GM19467 (cell line): ENCODE data around the gene TMEM114.

Source experiments
- ATAC-seq: cut with Tn5 transposase; IDR thresholded peaks from one replicate; pipeline ENCODE4 v1.9.1; 2021; ENCODE audit warnings: mild to moderate bottlenecking, moderate library complexity; ENCODE audit not compliant: unreplicated experiment

The TMEM114 gene

GRCh38 chr16:8611886-8612600 is 21.7 kb upstream of the TMEM114 start:
- no peak for ATAC-seq

DNA sequence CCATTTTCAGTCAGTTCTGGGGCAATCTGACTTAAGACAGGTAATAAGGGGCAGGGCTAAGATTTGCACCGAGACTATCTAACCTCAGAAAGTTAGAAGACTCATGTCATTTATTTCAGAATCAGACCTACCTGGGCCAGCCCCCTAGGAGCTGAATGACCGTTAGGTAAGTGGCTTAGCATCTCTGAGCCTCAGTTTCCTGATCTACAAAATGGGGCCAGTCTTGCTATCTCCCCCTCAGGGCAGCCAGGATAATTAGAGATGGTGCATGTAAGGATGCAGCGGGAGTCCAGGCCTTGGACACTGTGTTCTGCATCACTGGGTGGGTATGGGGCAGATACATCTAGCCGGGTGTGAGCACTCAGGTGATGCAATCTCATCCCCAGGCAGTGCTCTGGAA is 20.8 kb upstream of the TMEM114 start:
- no peak for ATAC-seq

DNA sequence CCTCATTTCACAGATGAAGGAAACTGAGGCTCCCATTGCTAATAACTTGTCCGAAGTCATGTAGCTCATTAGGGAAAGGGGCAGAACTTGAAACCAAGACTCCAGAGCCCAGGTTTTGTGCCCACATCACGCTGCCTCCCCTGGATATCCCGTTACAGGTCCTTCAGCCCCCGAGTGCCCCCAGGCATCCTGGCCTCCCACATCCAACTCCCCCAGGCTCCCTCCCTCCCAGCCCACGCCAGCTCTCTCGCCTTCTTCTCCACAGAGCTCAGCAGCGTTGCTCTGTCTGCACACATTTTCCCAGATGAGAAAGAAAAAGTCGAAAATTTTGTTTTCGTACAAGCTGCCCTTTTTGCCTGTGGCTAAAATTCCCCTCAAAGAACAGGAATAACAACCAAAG is 16.9 kb upstream of the TMEM114 start:
- ATAC-seq, result no peak

DNA sequence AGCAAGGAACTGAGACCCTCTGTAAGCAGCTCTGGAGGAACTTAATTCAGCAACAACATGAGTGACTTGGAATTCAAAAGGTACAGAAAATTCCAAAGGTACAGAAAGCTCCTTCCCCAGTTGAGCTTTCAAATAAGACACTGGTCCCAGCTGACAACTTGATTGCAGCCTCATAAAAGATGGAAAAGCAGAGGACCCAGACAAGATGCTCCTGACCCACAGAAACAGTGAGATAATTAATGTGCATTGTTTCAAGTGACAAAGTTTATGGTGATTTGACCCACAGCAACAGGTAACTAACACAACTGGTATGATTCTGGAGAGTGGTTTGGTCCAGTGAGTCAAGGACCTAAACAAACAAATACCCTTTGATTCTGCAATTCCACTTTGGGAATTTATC is 15.2 kb upstream of the TMEM114 start:
- no peak for ATAC-seq

DNA sequence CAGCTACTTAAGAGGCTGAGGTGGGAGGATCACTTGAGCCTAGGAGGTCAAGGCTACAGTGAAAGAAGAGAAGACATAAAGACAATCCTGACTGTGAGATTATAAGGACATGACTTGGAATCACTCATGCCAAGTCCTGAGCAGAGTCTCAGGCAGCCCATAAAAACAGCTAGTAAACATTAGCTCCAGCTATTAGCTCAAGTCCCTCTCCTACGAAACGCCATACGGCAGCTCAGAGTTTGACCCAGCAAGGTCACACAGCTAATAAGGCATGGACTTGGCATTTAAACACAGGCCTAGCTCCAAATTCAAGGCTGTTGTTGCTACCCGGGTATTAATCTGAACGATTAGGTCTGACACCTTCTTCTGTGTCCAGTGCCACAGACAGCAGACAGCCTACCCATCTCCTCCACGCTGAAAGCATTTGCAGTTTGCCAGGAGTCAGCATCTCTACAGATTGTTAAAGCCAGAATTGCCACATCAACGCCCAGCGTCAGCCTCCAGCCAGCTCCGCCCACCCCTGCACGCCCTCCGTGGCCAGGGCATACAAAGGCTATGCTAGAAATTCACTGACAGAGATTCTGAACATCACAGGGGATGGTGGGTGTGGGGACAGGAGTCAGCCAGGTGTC is 9.9 kb upstream of the TMEM114 start:
- no peak for ATAC-seq

DNA sequence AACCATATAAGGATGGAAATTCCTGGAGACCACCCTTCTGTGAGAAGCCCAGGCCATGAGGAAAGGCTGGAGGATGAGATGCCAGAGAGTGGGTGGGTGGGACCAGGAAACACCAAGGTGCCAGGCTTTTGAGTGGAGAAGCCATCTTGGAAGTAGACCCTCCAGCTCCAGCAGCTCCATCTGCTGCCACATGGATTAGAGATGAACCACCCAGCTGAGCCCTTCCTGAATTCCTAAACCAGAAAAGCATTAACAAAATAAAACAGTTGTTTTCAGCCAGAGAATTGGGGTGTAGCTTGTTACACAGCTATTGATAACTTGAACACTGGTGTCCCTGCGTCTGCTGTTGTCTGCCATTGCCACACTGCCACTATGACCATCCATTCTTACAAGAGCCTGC is 6.3 kb upstream of the TMEM114 start:
- no peak for ATAC-seq

DNA sequence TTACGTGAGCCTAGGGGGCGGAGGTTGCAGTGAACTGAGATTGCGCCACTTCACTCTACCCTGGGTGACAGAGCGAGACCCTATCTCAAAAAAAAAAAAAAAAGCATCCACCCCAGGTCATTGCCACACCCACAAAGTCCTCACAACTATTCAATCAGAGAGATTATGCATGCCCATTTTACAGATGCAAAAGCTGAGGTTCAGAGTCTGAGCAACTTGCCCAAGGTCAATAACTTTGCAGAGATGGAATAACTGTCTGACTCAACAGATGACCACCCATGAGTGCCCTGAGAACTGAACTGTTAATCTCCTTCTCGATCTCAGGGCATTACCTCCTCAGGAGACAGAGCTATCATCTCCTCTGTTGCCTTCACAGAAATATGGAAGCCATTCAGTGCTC is 5.5 kb upstream of the TMEM114 start:
- no peak for ATAC-seq

GRCh38 chr16:8594149-8594666 is 3.9 kb upstream of the TMEM114 start:
- no peak for ATAC-seq

GRCh38 chr16:8591451-8591850 is 1.1 kb upstream of the TMEM114 start:
- ATAC-seq, result no peak

DNA sequence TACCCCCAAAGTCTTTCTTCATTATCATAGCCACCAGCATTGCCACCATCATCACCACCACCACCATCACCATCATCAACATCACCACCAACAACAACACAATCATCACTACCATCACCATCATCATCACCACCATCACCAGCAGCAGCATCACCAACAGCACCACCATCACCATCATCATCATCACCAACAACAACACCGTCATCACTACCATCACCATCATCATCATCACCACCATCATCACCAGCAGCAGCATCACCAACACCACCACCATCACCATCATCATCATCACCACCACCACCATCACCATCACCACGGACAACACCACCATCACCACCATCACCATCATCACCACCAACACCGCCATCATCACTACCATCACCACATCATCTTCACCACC is 500 bp upstream of the TMEM114 start:
- no peak for ATAC-seq

- no peak for ATAC-seq
Measured at GRCh38 chr16:8589057-8589899, 1.0 kb downstream of the TMEM114 start.

DNA sequence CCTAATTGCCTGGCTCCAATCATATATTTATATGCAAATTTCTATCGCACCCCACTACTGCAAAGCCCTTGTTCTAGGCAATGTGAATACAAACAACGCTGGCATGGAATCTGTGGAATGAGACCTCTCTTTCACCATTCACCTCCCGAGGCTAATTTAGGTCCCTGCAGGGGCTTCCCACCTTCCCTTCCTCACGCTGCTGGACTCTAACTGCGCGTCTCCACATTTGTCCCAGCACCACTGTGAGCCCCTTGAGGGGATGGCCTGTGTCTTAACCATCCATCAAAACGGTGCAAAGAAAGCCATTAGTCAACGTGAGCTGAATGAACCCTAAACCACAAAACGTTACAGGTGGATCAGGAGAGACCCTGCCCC is 1.6 kb downstream of the TMEM114 start:
- ATAC-seq, result no peak

GRCh38 chr16:8587065-8587464 is 3.2 kb downstream of the TMEM114 start:
- ATAC-seq, result no peak

DNA sequence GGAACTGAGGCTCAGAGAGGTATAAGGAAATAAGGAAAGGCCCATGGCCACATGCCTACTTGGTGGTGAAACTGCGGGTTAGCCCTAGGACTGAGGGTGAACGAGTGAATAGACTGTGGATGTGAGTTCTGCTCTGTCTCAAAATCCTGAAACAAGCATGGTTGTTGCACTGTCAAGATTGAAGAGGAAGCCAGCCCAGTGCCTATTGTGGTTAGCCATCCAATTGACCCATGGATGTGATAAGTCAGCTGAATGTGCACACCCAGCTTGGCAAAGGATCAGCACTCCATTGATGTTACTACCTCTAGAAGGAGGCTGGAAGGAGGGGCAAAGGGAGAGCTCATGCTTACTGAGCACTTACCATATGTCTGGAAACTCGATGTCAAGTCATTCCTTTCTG is 4.5 kb downstream of the TMEM114 start:
- ATAC-seq, result no peak

- no peak for ATAC-seq
Measured at GRCh38 chr16:8585041-8585440, 5.3 kb downstream of the TMEM114 start.

DNA sequence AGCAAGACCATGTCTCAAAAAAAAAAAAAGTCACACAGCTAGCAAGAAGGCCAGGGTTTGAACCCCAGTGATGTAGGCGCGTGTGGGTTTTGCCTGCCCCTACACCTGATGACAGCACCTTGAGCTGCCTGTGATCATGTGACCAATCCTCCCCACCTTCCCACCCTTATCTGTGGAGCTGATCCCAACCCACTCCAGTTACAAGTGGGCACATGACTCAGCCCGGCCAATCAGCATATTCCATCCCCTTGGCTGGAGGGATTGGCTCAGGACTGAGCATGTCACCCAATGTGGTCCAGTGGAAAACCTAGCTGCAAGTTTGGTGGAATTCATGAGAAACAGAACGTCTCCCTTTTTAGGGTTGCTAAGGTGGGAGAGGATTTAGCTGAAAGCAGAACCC is 6.6 kb downstream of the TMEM114 start:
- ATAC-seq, result no peak

GRCh38 chr16:8583199-8583598 is 7.1 kb downstream of the TMEM114 start:
- no peak for ATAC-seq

DNA sequence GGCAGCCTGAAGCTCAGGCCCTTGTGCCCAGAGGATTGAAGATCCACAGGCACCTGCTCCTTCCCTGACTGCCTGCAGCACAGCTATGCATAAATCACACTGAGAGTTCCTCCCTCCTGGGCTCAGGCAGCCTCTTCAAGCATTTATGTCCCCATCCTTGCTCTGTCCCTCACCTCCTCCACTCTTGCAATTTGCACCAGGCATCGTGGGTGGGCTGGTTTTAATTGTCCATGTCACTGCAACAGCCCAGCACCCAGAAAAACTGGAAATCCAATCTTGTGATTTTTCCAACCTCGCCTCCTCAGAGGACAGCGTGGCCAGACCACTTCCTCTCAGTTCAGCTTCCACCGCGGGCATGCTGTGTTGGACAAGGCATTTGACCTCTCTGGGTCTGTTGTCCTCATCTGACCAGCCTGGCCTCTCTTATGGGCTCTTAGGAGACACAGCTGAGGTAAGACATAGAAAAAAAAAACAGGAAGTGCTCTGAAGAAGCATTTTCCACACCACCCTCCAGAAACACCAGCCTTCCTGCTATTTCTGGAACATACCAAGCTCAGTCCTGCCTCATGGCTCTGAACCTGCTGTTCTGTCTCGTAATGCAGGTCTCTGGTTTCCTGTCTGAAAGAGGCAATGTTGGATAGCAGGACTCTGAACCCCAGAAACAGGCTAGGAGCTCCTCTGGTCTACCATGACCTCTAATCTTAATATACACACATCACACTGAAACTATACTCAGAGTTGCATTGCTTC is 8.3 kb downstream of the TMEM114 start:
- ATAC-seq, result no peak

DNA sequence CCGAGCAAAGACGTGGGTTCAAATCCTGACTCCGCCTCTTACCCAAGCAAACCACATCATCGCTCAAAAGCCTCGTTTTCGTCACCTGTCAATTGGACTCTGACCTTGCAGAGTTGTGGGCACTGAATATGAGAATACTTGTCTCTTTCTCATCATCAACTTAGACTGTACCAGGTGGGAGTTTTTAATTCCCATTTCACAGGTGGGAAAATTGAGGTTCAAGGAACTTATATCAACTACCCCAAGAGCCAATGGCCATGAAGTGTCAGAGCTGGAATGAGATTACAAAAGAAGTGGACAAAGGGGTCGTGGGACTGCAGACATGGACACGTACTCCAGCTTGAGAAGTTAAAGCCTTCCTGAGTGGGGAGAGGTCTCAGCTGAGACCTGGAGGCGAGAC is 10.8 kb downstream of the TMEM114 start:
- no peak for ATAC-seq

DNA sequence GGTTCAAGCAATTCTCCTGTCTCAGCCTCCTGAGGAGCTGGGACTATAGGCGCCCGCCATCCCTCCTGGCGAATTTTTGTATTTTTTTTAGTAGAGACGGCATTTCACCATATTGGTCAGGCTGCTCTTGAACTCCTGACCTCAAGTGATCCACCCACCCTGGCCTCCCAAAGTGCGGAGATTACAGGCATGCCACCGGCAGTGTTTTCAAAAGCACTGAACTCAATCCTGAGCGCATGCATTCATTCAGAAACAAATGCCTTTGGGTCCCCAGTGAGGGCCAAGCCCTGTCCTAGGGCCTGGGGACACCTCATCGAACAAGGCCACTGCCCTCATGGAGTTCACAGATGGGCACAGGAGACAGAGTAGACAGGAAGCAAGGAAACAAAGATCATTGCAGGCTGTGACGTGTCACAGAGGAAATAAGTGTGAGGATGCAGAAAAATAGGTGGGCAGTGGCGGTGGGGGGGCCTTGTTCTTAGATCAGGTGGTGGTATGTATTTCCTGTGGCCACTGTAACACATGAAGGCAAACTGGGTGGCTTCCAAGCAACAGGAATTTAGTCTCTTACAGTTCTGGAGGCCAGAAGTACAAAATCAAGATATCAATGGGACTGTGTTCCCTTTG is 12.5 kb downstream of the TMEM114 start:
- no peak for ATAC-seq
